HG03432 (cell line): ENCODE results near the gene FGA.

ENCODE experiments used
- ATAC-seq: cut with Tn5 transposase; IDR thresholded peaks from one replicate; pipeline ENCODE4 v1.9.1; 2021; ENCODE audit warnings: mild to moderate bottlenecking, moderate library complexity; ENCODE audit not compliant: unreplicated experiment

The FGA gene

DNA sequence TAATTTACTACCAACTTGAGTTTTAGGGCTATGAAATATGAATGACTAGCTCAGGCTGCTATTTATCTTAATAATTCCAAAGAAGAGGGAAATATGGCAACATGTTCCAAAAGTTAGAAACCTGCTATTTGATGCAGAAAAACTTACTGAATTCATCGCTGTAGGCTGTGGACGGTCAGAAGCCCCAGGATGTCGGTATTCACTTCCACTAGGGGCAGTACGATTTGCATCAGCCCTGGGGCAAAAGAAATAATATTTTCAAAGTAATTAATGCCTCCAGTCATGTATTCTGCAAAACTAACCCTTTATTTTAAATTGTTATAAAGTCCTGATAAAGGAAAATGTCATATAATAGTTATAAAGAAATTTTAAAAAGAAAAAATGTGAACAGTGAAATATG lies 44.9 kb downstream of the FGA start:
- ATAC-seq: no peak

DNA sequence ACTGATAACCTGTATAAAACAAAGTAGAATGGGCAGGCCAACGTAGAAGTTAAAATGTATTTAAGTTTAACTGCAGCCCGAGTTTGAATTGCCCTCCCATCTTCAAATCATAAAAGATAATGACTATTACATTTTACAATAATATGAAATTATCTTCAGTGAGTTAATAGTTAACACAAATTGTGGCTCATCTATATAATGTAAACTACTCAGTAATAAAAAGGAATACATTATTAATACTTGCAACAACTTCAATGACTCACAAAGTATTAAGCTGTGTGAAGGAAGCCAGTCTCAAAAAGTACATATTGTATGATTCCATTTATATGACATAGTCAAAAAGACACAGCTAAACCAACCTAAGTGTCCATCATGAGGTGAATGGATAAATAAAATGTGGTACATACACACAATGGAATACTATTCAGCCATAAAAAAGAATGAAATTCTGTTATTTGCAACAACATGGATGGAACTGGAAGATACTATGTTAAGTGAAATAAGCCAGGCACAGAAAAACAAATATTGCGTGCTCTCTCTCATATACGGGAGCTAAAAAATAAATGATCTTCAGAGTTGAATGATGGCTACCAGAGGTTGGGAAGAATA lies 48.2 kb downstream of the FGA start:
- no peak for ATAC-seq
